WTC11 (cell line): ENCODE data around the gene KCND2. TPM values are rescaled to one million over a fixed set of nuclear protein-coding genes. Genes with fewer than 3 reads are reported as not detected.

Experiments
- ATAC-seq: fragments of 200-7000 bp; cut with Tn5 transposase; 2 replicates; pipeline ENCODE4 v1.10.0; 2021; ENCODE audit warnings: mild to moderate bottlenecking, moderate library complexity
- CTCF ChIA-PET: fragments of 300-600 bp; sonication (Branson Sonifier 250); formaldehyde crosslinking; loops from one replicate; lab custom pipeline; 2021; ENCODE audit warnings: antibody characterized with exemption; lab: Charles Lee
- POLR2A ChIA-PET: fragments of 350-600 bp; sonication (Branson Sonifier 250); formaldehyde crosslinking; loops from one replicate; lab custom pipeline; 2021; ENCODE audit warnings: antibody characterized with exemption; lab: Charles Lee
- DNase-seq: peaks from one replicate; pipeline ENCODE4 v3.0.0; 2021; ENCODE audit warnings: low spot score
- H3K27ac Mint-ChIP-seq: 2 replicates; pipeline ENCODE4 v1.8.0; 2021; ENCODE audit warnings: mixed read lengths
- H3K27me3 Mint-ChIP-seq: 2 replicates; pipeline ENCODE4 v1.8.0; 2021; ENCODE audit warnings: low read depth, mild to moderate bottlenecking, moderate library complexity, mixed read lengths
- H3K36me3 Mint-ChIP-seq: 2 replicates; pipeline ENCODE4 v1.8.0; 2021; ENCODE audit warnings: mixed read lengths
- H3K4me1 Mint-ChIP-seq: 2 replicates; pipeline ENCODE4 v1.8.0; 2022; ENCODE audit warnings: mixed read lengths
- H3K4me3 Mint-ChIP-seq: 2 replicates; pipeline ENCODE4 v1.8.0; 2021; ENCODE audit warnings: mild to moderate bottlenecking, moderate library complexity, mixed read lengths
- H3K9me3 Mint-ChIP-seq: 2 replicates; pipeline ENCODE4 v1.8.0; 2021; ENCODE audit warnings: mixed read lengths
- JUN ChIP-seq: sonication (generic); formaldehyde crosslinking; IDR thresholded peaks from 2 replicates; pipeline ENCODE4 v1.8.0; 2023; ENCODE audit warnings: mild to moderate bottlenecking, missing genetic modification reagents
- KAT7 ChIP-seq: sonication (generic); formaldehyde crosslinking; IDR thresholded peaks from 2 replicates; pipeline ENCODE4 v1.8.1; 2023; ENCODE audit warnings: missing genetic modification reagents, mild to moderate bottlenecking, borderline replicate concordance
- MXD4 ChIP-seq: fragments of 250-450 bp; sonication (Bioruptor Pico); IDR thresholded peaks from 2 replicates; pipeline ENCODE4 v1.8.0; 2021; ENCODE audit warnings: mild to moderate bottlenecking, moderate library complexity, borderline replicate concordance
- NR3C1 ChIP-seq: sonication (generic); formaldehyde crosslinking; conservative IDR thresholded peaks from 2 replicates; pipeline ENCODE4 v1.8.1; 2023; ENCODE audit warnings: low read depth, mild to moderate bottlenecking, missing genetic modification reagents
- RELA ChIP-seq: sonication (generic); formaldehyde crosslinking; IDR thresholded peaks from 2 replicates; pipeline ENCODE4 v1.8.1; 2022; ENCODE audit warnings: missing genetic modification reagents, mild to moderate bottlenecking, borderline replicate concordance
- SMAD3 ChIP-seq: sonication (generic); formaldehyde crosslinking; IDR thresholded peaks from 2 replicates; pipeline ENCODE4 v1.8.0; 2022; ENCODE audit warnings: missing genetic modification reagents, mild to moderate bottlenecking, borderline replicate concordance
- TP53 ChIP-seq: sonication (generic); formaldehyde crosslinking; IDR thresholded peaks from 2 replicates; pipeline ENCODE4 v1.8.1; 2023; ENCODE audit warnings: mild to moderate bottlenecking, missing genetic modification reagents
- ZNF423 ChIP-seq: fragments of 250-450 bp; sonication (Bioruptor Pico); IDR thresholded peaks from 2 replicates; pipeline ENCODE4 v2.1.2; 2022; ENCODE audit warnings: mild to moderate bottlenecking, moderate library complexity
- total RNA-seq: library from RNA; stranded (reverse); gene quantifications from 3 replicates; pipeline ENCODE4 v1.2.3, GENCODE V29; 2021
- TF ChIP-seq, protein P1 (sequence below): sonication (generic); formaldehyde crosslinking; IDR thresholded peaks from 2 replicates; pipeline ENCODE4 v1.8.1; 2023; ENCODE audit warnings: mild to moderate bottlenecking, missing genetic modification reagents, borderline replicate concordance
- TF ChIP-seq, protein P2 (sequence below): sonication (generic); formaldehyde crosslinking; IDR thresholded peaks from 2 replicates; pipeline ENCODE4 v1.8.0; 2023; ENCODE audit warnings: missing genetic modification reagents
- TF ChIP-seq, protein P3 (sequence below): fragments of 250-450 bp; sonication (Bioruptor Pico); conservative IDR thresholded peaks from 2 replicates; pipeline ENCODE4 v1.9.0; 2021; ENCODE audit warnings: mild to moderate bottlenecking
- TF ChIP-seq, protein P4 (sequence below): sonication (generic); formaldehyde crosslinking; IDR thresholded peaks from 2 replicates; pipeline ENCODE4 v1.8.1; 2022; ENCODE audit warnings: low read depth, missing genetic modification reagents, borderline replicate concordance
- TF ChIP-seq, protein P5 (sequence below): sonication (generic); formaldehyde crosslinking; IDR thresholded peaks from 2 replicates; pipeline ENCODE4 v1.8.1; 2023; ENCODE audit warnings: mild to moderate bottlenecking, missing genetic modification reagents, moderate library complexity
- TF ChIP-seq, protein P6 (sequence below): sonication (generic); formaldehyde crosslinking; IDR thresholded peaks from 2 replicates; pipeline ENCODE4 v1.8.0; 2022; ENCODE audit warnings: missing genetic modification reagents
- TF ChIP-seq, protein P7 (sequence below): fragments of 250-450 bp; sonication (Bioruptor Pico); IDR thresholded peaks from 2 replicates; pipeline ENCODE4 v1.9.0; 2021; ENCODE audit warnings: mild to moderate bottlenecking
- TF ChIP-seq, protein P8 (sequence below): fragments of 250-450 bp; sonication (Bioruptor Pico); IDR thresholded peaks from 2 replicates; pipeline ENCODE4 v2.1.2; 2022; ENCODE audit warnings: mild to moderate bottlenecking, moderate library complexity
- TF ChIP-seq, protein P9 (sequence below): sonication (generic); formaldehyde crosslinking; IDR thresholded peaks from 2 replicates; pipeline ENCODE4 v1.8.1; 2022; ENCODE audit warnings: low read depth, mild to moderate bottlenecking, moderate library complexity, missing genetic modification reagents, borderline replicate concordance

KCND2 gene
- total RNA-seq, 1 experiment from 2014 or later, result 4.6 TPM

DNA sequence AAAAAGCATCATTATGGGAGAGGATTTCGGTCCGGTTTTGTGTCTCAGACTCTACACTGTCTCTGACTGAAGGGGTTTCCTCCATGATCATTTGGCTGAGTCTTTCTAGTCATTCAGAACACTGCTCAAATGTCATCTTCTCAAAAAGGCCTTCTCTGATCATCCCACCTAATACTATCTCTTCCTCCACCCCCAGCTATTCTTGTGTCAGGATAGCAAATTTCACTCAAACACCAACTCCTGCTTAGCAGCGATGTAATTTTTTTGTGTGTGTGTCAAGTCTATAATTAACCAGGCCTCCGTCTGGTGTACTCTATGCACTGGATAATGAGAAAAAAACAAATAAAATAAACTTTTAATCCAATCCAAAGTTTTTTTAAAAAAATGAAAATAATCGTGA, 200.4 kb downstream of the KCND2 start (continued):
- TF ChIP-seq, protein P1, sequence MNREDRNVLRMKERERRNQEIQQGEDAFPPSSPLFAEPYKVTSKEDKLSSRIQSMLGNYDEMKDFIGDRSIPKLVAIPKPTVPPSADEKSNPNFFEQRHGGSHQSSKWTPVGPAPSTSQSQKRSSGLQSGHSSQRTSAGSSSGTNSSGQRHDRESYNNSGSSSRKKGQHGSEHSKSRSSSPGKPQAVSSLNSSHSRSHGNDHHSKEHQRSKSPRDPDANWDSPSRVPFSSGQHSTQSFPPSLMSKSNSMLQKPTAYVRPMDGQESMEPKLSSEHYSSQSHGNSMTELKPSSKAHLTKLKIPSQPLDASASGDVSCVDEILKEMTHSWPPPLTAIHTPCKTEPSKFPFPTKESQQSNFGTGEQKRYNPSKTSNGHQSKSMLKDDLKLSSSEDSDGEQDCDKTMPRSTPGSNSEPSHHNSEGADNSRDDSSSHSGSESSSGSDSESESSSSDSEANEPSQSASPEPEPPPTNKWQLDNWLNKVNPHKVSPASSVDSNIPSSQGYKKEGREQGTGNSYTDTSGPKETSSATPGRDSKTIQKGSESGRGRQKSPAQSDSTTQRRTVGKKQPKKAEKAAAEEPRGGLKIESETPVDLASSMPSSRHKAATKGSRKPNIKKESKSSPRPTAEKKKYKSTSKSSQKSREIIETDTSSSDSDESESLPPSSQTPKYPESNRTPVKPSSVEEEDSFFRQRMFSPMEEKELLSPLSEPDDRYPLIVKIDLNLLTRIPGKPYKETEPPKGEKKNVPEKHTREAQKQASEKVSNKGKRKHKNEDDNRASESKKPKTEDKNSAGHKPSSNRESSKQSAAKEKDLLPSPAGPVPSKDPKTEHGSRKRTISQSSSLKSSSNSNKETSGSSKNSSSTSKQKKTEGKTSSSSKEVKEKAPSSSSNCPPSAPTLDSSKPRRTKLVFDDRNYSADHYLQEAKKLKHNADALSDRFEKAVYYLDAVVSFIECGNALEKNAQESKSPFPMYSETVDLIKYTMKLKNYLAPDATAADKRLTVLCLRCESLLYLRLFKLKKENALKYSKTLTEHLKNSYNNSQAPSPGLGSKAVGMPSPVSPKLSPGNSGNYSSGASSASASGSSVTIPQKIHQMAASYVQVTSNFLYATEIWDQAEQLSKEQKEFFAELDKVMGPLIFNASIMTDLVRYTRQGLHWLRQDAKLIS (CRISPR knock-in tag), result no peak
- TF ChIP-seq TP53, result no peak
- no peak for TF ChIP-seq JUN
- TF ChIP-seq, protein P2, sequence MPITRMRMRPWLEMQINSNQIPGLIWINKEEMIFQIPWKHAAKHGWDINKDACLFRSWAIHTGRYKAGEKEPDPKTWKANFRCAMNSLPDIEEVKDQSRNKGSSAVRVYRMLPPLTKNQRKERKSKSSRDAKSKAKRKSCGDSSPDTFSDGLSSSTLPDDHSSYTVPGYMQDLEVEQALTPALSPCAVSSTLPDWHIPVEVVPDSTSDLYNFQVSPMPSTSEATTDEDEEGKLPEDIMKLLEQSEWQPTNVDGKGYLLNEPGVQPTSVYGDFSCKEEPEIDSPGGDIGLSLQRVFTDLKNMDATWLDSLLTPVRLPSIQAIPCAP (CRISPR knock-in tag), result no peak
- TF ChIP-seq RELA, result no peak
- TF ChIP-seq, protein P3, sequence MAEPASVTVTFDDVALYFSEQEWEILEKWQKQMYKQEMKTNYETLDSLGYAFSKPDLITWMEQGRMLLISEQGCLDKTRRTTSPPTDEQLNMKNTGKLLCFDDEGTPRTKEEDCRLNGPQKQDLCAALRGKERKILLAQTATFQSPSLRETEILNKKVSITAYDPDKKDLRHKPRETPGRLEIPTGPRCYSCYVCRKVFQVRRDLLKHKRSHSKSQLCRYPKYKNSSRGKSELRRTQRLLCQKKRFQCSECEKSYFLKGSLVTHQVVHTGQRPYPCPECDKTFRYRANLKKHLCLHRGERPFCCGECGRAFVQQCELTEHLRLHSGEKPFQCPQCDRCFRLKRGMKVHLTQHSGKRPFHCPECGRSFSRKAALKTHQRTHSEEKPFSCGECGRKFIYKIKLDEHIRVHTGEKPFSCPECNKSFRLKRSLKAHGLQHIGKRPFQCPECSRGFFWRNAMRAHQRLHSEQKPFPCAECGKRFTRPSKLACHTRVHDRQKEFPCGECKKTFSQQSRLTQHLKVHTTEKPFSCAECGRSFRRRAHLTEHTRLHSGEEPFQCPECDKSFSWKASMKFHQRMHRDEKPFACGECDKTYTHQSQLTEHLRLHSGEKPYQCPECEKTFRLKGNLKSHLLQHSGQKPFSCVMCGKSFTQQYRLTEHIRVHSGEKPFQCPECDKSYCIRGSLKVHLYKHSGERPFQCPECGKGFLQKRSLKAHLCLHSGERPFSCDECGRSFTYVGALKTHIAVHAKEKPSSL, result no peak
- TF ChIP-seq, protein P4, sequence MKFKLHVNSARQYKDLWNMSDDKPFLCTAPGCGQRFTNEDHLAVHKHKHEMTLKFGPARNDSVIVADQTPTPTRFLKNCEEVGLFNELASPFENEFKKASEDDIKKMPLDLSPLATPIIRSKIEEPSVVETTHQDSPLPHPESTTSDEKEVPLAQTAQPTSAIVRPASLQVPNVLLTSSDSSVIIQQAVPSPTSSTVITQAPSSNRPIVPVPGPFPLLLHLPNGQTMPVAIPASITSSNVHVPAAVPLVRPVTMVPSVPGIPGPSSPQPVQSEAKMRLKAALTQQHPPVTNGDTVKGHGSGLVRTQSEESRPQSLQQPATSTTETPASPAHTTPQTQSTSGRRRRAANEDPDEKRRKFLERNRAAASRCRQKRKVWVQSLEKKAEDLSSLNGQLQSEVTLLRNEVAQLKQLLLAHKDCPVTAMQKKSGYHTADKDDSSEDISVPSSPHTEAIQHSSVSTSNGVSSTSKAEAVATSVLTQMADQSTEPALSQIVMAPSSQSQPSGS (CRISPR knock-in tag), result no peak
- TF ChIP-seq, protein P5, sequence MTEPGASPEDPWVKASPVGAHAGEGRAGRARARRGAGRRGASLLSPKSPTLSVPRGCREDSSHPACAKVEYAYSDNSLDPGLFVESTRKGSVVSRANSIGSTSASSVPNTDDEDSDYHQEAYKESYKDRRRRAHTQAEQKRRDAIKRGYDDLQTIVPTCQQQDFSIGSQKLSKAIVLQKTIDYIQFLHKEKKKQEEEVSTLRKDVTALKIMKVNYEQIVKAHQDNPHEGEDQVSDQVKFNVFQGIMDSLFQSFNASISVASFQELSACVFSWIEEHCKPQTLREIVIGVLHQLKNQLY (CRISPR knock-in tag), result no peak
- no peak for TF ChIP-seq MXD4 (CRISPR knock-in tag)
- TF ChIP-seq, all 79 proteins: peak for 0

DNA sequence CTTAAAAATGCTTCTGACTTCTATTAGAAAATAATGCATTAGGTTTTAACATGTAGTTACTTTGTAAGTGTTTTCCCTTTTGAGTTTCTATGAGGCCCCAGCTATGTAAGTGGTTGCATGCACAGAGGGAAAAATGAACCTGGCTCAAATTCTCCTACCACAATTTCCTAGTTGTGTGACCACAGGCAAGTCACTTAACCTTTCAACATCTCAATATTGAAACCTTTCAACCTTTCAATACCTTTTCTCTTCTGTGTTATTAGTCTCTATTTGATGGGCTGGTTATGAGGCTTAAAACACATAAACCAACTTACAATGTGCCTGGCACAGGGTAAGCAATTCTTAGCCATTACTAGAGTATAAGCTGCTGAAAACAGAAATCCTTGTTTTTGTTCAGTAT, 203.0 kb downstream of the KCND2 start:
- no peak for ATAC-seq
- Mint-ChIP-seq H3K4me1 (peaks cover 30% of the 10 kb centered on the region), H3K27ac (peak overlapping the region; percentile 58; the same call in 1 of the 2 replicates), H3K36me3 (peaks cover 3% of the 10 kb centered on the region; the same call in 1 of the 2 replicates), H3K4me3 (no peak overlapping the region), H3K9me3 (peaks cover 8% of the 10 kb centered on the region), H3K27me3 (no peaks in the 10 kb centered on the region)
- CTCF ChIA-PET, result no interaction called here
- DNase-seq, result no peak
- no peak for TF ChIP-seq SMAD3 (CRISPR knock-in tag)
- TF ChIP-seq MXD4 (CRISPR knock-in tag), result no peak
- TF ChIP-seq, protein P6, sequence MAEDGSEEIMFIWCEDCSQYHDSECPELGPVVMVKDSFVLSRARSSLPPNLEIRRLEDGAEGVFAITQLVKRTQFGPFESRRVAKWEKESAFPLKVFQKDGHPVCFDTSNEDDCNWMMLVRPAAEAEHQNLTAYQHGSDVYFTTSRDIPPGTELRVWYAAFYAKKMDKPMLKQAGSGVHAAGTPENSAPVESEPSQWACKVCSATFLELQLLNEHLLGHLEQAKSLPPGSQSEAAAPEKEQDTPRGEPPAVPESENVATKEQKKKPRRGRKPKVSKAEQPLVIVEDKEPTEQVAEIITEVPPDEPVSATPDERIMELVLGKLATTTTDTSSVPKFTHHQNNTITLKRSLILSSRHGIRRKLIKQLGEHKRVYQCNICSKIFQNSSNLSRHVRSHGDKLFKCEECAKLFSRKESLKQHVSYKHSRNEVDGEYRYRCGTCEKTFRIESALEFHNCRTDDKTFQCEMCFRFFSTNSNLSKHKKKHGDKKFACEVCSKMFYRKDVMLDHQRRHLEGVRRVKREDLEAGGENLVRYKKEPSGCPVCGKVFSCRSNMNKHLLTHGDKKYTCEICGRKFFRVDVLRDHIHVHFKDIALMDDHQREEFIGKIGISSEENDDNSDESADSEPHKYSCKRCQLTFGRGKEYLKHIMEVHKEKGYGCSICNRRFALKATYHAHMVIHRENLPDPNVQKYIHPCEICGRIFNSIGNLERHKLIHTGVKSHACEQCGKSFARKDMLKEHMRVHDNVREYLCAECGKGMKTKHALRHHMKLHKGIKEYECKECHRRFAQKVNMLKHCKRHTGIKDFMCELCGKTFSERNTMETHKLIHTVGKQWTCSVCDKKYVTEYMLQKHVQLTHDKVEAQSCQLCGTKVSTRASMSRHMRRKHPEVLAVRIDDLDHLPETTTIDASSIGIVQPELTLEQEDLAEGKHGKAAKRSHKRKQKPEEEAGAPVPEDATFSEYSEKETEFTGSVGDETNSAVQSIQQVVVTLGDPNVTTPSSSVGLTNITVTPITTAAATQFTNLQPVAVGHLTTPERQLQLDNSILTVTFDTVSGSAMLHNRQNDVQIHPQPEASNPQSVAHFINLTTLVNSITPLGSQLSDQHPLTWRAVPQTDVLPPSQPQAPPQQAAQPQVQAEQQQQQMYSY, result no peak
- TF ChIP-seq, protein P7, sequence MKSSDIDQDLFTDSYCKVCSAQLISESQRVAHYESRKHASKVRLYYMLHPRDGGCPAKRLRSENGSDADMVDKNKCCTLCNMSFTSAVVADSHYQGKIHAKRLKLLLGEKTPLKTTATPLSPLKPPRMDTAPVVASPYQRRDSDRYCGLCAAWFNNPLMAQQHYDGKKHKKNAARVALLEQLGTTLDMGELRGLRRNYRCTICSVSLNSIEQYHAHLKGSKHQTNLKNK (CRISPR knock-in tag), result no peak
- TF ChIP-seq TP53, result no peak
- TF ChIP-seq JUN, result no peak
- no peak for TF ChIP-seq KAT7 (CRISPR knock-in tag)
- TF ChIP-seq NR3C1 (CRISPR knock-in tag), result no peak
- TF ChIP-seq, protein P8, sequence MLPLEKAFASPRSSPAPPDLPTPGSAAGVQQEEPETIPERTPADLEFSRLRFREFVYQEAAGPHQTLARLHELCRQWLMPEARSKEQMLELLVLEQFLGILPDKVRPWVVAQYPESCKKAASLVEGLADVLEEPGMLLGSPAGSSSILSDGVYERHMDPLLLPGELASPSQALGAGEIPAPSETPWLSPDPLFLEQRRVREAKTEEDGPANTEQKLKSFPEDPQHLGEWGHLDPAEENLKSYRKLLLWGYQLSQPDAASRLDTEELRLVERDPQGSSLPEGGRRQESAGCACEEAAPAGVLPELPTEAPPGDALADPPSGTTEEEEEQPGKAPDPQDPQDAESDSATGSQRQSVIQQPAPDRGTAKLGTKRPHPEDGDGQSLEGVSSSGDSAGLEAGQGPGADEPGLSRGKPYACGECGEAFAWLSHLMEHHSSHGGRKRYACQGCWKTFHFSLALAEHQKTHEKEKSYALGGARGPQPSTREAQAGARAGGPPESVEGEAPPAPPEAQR (CRISPR knock-in tag), result no peak
- TF ChIP-seq, protein P2 (CRISPR knock-in tag), result no peak
- TF ChIP-seq ZNF423 (CRISPR knock-in tag), result no peak
- TF ChIP-seq, protein P9, sequence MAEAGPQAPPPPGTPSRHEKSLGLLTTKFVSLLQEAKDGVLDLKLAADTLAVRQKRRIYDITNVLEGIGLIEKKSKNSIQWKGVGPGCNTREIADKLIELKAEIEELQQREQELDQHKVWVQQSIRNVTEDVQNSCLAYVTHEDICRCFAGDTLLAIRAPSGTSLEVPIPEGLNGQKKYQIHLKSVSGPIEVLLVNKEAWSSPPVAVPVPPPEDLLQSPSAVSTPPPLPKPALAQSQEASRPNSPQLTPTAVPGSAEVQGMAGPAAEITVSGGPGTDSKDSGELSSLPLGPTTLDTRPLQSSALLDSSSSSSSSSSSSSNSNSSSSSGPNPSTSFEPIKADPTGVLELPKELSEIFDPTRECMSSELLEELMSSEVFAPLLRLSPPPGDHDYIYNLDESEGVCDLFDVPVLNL (CRISPR knock-in tag), result no peak
- POLR2A ChIA-PET, result no interaction called here
